Hepatic stellate cell (primary cell): ENCODE results near the gene TLR8.
"Not testable (repeated sequence)": the region's sequence is repeated elsewhere in the genome, so short reads cannot be mapped to it uniquely, and the experiment has no call there.

Experiments
- DNase-seq: peaks from one replicate; pipeline ENCODE4 v3.0.0; 2011; ENCODE audit warnings: low spot score

The TLR8 gene

GRCh38 chrX:12898073-12898472 is 8.3 kb upstream of the TLR8 start:
- no peak for DNase-seq

- no peak for DNase-seq
These were observed 6.9 kb upstream of the TLR8 start for GRCh38 chrX:12899506-12899905.

DNA sequence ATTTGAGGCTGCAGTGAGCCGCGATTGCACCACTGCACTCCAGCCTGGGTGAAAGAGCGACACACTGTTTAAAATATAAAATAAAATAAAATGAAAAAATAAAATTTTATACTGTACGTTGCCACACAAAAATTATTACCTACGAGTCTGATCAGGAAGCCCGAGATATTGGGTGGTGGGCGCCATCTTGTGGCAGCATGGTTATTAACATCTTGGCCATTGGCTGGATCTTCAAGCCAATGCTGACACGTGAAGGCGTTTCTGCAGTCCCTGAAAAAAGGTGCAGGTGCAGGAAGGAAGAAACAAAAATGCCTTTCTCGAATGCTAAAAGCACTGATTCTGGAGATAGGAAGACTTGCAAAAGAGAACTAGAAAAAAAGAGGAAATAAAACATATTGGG is 4.9 kb upstream of the TLR8 start:
- peak; percentile 53 for DNase-seq

- no peak for DNase-seq
These were observed 2.8 kb upstream of the TLR8 start for GRCh38 chrX:12903646-12904045.

DNA sequence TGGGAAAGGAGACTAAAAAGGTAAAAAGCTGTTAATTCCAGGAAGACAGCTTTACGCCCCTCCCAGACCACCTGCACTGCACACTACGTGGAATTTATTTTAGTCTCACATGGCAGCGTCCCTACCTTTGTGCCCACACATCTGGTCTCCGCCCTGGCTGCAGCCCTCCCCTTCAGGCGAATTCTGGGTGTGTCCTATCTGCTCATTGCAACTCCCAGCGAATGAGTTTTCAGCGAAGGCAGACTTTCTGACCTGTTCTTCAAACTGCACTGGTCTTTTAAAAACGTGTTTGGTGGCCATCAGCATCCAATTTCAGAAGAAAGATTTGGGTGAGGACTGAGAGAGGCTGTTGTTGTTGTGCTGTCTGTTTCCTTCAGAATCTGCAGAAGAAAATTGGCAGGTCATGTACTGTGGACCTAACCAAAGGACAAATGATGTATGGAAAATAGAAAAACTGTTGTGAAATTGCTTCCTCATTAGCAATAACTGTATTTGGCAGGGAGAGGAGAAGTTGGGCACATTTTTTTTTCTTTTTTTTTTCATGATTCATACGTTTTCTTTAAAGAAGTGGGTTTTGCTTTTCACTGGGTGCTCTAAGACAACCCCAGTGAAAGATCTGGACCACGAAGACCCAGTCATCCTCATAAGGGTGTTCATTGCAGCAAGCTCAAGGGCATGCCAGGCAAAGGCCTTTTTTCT is 4.2 kb downstream of the TLR8 start:
- no peak for DNase-seq

DNA sequence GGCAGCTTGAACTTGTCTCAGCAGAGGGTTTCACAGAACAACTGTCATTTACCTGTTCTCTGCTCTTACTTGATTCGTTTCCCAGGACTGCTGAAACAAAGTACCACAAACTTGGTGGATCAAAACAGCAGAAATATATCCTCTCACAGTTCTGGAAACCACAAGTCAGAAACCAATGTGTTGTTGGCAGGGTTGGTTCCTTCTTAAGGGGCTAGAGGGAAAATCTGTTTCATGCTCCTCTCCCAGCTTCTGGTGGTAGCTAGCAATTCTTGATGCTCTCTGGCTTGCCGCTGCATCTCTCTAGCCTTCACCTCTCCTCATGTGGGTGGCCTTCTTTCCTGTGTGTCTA is 4.7 kb downstream of the TLR8 start:
- no peak for DNase-seq

DNA sequence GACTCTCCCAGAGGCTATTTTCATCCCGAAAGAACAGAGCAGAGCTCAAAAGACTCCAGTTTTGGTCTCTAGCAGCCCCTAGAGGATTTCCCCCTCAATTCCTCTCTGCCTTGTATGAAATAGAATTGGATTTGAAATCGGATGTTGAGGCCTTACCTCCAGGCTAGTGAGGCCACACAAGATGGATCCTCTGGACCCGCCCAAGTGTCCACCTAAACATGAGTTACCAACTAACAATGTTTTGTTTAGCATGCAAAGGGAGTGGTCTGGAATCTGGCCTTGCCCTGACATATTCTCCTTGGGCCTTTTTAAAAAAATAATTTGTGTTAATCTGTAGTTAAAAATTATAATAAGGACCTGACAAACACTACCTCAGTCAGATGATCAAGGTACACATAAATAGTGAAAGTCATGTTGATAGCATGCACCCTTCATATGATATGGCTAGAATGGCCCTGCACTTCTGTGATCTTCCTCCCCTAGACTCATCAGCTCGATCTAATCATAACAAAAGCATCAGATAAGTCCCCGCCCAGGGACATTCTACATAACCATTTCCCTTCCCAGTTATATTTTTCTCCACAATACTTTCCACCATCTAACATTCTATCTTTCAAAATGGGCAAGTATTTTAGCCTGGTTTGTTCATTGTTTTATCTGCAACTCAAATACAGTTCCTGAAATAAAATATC is 6.5 kb downstream of the TLR8 start:
- DNase-seq, result no peak

DNA sequence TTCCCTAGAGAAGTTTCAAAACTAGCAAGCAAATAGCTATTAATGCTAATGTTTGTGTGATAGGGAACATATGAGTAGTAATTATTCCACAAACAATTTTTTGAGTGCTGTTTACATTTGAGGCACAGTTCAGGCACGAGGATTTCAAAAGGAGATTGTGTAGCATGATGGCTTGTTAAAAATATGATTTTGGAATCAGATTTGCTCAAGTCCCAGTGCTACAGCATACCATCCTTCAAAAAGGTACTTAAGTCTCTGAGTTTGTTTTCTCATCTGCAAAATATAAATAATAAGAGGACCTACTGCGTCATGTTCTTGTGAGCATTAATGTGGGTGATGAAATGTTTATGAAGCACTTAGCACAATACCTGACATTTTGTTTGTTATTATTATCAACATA is 11.3 kb downstream of the TLR8 start:
- no peak for DNase-seq

DNA sequence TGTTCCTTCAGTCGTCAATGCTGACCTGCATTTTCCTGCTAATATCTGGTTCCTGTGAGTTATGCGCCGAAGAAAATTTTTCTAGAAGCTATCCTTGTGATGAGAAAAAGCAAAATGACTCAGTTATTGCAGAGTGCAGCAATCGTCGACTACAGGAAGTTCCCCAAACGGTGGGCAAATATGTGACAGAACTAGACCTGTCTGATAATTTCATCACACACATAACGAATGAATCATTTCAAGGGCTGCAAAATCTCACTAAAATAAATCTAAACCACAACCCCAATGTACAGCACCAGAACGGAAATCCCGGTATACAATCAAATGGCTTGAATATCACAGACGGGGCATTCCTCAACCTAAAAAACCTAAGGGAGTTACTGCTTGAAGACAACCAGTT is 12.6 kb downstream of the TLR8 start:
- DNase-seq, result no peak

- DNase-seq, result no peak
These were observed 13.2 kb downstream of the TLR8 start for GRCh38 chrX:12919620-12920019.

DNA sequence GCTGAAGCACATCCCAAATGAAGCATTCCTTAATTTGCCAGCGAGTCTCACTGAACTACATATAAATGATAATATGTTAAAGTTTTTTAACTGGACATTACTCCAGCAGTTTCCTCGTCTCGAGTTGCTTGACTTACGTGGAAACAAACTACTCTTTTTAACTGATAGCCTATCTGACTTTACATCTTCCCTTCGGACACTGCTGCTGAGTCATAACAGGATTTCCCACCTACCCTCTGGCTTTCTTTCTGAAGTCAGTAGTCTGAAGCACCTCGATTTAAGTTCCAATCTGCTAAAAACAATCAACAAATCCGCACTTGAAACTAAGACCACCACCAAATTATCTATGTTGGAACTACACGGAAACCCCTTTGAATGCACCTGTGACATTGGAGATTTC is 14.6 kb downstream of the TLR8 start:
- DNase-seq, result no peak

GRCh38 chrX:12921886-12922598 is 15.6 kb downstream of the TLR8 start:
- no peak for DNase-seq

GRCh38 chrX:12922599-12922919 is 16.1 kb downstream of the TLR8 start:
- no peak for DNase-seq

DNA sequence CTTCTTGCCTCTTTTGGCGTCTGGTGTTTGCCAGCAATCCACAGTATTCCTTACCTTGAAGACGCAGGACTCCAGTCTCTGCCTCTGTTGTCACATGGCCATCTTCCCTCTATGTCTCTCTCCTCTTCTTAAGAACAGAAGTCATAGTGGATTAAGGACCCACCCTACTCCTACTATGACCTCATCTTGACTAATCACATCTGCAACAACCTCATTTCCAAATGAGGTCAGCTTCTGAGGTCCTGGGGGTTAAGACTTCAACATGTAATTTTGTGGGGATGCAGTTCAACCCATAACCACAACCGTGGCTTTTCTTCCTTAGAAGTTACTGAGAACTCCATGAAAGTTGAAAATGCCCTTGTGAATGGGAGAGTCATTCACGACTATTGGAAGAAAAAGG is 23.3 kb downstream of the TLR8 start:
- DNase-seq, result no peak

DNA sequence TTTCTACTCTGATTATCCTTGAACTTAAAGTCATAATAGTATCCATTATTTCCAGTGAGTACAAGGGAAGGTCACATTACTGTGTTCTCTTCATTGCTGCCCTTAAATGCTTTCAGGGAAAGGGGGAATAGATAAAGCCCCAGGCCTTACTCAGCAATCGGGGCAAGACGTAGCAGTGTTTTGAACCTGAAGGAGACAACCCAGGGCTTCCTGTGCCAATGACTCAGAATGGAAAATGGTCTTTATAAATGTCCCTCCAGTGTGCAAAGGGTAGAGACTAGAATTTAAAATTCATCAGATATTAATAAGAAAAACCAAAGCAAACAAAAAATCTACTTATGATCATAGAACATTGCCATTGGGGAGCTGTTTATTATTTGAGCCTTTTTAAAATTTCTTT is 23.7 kb downstream of the TLR8 start:
- DNase-seq, result no peak

GRCh38 chrX:12932244-12932643 is 25.8 kb downstream of the TLR8 start:
- no peak for DNase-seq

GRCh38 chrX:12934850-12935249 is 28.4 kb downstream of the TLR8 start:
- DNase-seq, result no peak

DNA sequence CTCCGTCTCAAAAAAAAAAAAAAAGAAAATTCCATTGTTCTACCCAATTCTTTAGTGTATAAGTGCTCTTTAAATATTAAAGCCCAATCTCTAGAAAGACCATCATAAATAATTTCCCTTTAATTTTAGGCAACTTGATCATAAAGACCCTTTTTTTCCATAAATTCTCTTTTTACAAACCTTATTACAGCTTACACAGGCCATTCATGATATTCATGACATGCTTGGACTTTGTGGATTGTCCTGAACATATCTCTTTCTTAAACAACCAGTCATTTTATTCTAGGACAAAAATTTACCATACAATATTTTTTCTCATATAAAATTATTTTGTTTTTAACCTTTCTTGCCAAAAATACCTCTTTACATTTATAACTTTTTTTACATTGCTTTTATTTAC is 30.5 kb downstream of the TLR8 start:
- DNase-seq, result no peak

GRCh38 chrX:12940471-12940870 is 34.1 kb downstream of the TLR8 start:
- DNase-seq, result not testable (repeated sequence)

DNA sequence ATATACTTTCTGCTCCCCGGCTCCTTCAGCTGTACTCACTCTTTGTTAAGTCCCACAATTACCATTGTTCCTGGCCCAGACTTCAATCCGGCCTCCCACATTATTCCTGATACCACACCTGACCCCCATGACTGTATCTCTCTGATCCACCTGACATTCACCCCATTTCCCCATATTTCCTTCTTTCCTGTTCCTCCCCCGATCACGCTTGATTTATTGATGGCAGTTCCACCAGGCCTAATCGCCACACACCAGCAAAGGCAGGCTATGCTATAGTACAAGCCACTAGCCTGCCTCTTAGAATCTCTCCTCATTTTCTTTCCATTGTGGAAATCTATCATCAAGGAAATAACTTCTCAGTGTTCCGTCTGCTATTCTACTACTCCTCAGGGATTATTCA is 37.2 kb downstream of the TLR8 start:
- not testable (repeated sequence) for DNase-seq

DNA sequence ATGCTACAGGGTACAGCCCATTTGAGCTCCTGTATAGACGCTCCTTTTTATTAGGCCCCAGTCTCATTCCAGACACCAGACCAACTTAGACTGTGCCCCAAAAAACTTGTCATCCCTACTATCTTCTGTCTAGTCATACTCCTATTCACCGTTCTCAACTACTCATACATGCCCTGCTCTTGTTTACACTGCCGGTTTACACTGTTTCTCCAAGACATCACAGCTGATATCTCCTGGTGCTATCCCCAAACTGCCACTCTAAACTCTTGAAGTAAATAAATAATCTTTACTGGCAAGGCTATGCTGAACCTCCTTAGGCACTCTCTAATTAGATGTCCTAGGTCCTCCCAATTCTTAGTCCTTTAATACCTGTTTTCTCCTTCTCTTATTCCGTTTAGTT is 38.0 kb downstream of the TLR8 start:
- not testable (repeated sequence) for DNase-seq

- no peak for DNase-seq
These were observed 39.1 kb downstream of the TLR8 start for GRCh38 chrX:12945494-12945893.

GRCh38 chrX:12946406-12946805 is 40.0 kb downstream of the TLR8 start:
- no peak for DNase-seq
